CD14-positive monocyte (primary cell): ENCODE data around the gene GSTCD. TPM values are rescaled to one million over a fixed set of nuclear protein-coding genes. Genes with fewer than 3 reads are reported as not detected.

Experiments
- DNase-seq, 3 donors: peaks; one replicate each; pipeline ENCODE4 v3.0.0-alpha.2; 2011 to 2022
- H2AFZ ChIP-seq: 2 replicates; pipeline ENCODE4 v1.6.0; 2012; ENCODE audit warnings: mild to moderate bottlenecking, low read depth, low read length, inconsistent platforms; ENCODE audit not compliant: insufficient read depth, poor library complexity, severe bottlenecking
- H3K27ac ChIP-seq, 2 donors: 1 replicate in 1 of 2; 2 replicates in 1 of 2; pipeline ENCODE4 v1.5.1; 2012 to 2013; ENCODE audit warnings: low read length in 2 of 2, control low read depth in 1 of 2, inconsistent platforms in 1 of 2, low read depth in 1 of 2, mild to moderate bottlenecking in 1 of 2
- H3K27me3 ChIP-seq, 2 donors: one replicate each; pipeline versions ENCODE4 v1.6.0 to v1.6.1; 2011 to 2013; ENCODE audit warnings: low read length in 2 of 2; ENCODE audit not compliant: control insufficient read depth in 2 of 2, insufficient read depth in 2 of 2
- H3K36me3 ChIP-seq, 2 donors: replicated peaks in 1 of 2; 1 replicate in 1 of 2; 2 replicates in 1 of 2; pipeline versions ENCODE4 v1.5.1 to v1.6.1; 2012 to 2013; ENCODE audit warnings: low read length in 2 of 2, control low read depth in 1 of 2, inconsistent platforms in 1 of 2, mild to moderate bottlenecking in 1 of 2; ENCODE audit not compliant: insufficient read depth in 2 of 2, control insufficient read depth in 1 of 2
- H3K4me1 ChIP-seq, 2 donors: 1 replicate in 1 of 2; 2 replicates in 1 of 2; pipeline versions ENCODE4 v1.5.1 to v1.6.1; 2012 to 2013; ENCODE audit warnings: low read length in 2 of 2, control low read depth in 1 of 2, inconsistent platforms in 1 of 2, mild to moderate bottlenecking in 1 of 2, moderate library complexity in 1 of 2; ENCODE audit not compliant: insufficient read depth in 2 of 2, control insufficient read depth in 1 of 2
- H3K4me2 ChIP-seq: replicated peaks from 2 replicates; pipeline ENCODE3; 2012; ENCODE audit warnings: low read length, moderate library complexity, mild to moderate bottlenecking; ENCODE audit not compliant: poor library complexity, severe bottlenecking; ENCODE audit errors: extremely low read depth
- H3K4me3 ChIP-seq, 3 experiments: fragments of 200-600 bp in 1 of 3; sonication (generic) in 1 of 3; replicated peaks in 1 of 3; 1 replicate in 2 of 3; 2 replicates in 1 of 3; pipeline ENCODE4 v1.5.1; 2011 to 2013; ENCODE audit warnings: low read length in 3 of 3, mild to moderate bottlenecking in 3 of 3, control low read depth in 2 of 3, low read depth in 2 of 3, inconsistent platforms in 1 of 3, moderate library complexity in 1 of 3
- H3K79me2 ChIP-seq: 2 replicates; pipeline ENCODE4 v1.6.0; 2012; ENCODE audit warnings: mild to moderate bottlenecking, control low read depth, inconsistent platforms, low read length, moderate library complexity; ENCODE audit not compliant: insufficient read depth
- H3K9ac ChIP-seq: 2 replicates; pipeline ENCODE4 v1.6.0; 2017; ENCODE audit warnings: low read length, mild to moderate bottlenecking; ENCODE audit not compliant: insufficient read depth, poor library complexity, severe bottlenecking
- H3K9me3 ChIP-seq, 2 donors: replicated peaks in 1 of 2; 1 replicate in 1 of 2; 2 replicates in 1 of 2; pipeline versions ENCODE4 v1.5.1 to v1.6.1; 2012 to 2013; ENCODE audit warnings: low read length in 2 of 2, control low read depth in 1 of 2; ENCODE audit not compliant: control insufficient read depth in 1 of 2, insufficient read depth in 1 of 2
- H4K20me1 ChIP-seq: 2 replicates; pipeline ENCODE4 v1.6.0; 2012; ENCODE audit warnings: mild to moderate bottlenecking, low read length, control low read depth, moderate library complexity; ENCODE audit not compliant: insufficient read depth
- H3K27ac Mint-ChIP-seq, 7 donors: one replicate each; pipeline ENCODE4 v1.8.0; 2020; ENCODE audit warnings: mild to moderate bottlenecking in 7 of 7, mixed read lengths in 7 of 7, moderate library complexity in 6 of 7, inconsistent platforms in 2 of 7
- H3K27me3 Mint-ChIP-seq, 3 donors: one replicate each; pipeline ENCODE4 v1.8.0; 2021 to 2022; ENCODE audit warnings: low read depth in 3 of 3, mild to moderate bottlenecking in 3 of 3, mixed read lengths in 3 of 3, moderate library complexity in 3 of 3, inconsistent platforms in 1 of 3
- H3K36me3 Mint-ChIP-seq, 2 donors: one replicate each; pipeline ENCODE4 v1.8.0; 2020; ENCODE audit warnings: mixed read lengths in 2 of 2, inconsistent platforms in 1 of 2, mild to moderate bottlenecking in 1 of 2
- H3K4me1 Mint-ChIP-seq: one replicate; pipeline ENCODE4 v1.8.0; 2020; ENCODE audit warnings: mild to moderate bottlenecking, mixed read lengths
- H3K4me3 Mint-ChIP-seq, 2 donors: one replicate each; pipeline ENCODE4 v1.8.0; 2020; ENCODE audit warnings: mild to moderate bottlenecking in 2 of 2, mixed read lengths in 2 of 2, moderate library complexity in 1 of 2
- H3K9me3 Mint-ChIP-seq, 7 donors: one replicate each; pipeline ENCODE4 v1.8.0; 2020 to 2022; ENCODE audit warnings: mixed read lengths in 7 of 7, mild to moderate bottlenecking in 6 of 7, moderate library complexity in 6 of 7, inconsistent platforms in 2 of 7
- CTCF ChIP-seq: fragments of 200-600 bp; IDR thresholded peaks from one replicate; pipeline ENCODE4 v1.8.0; 2022; ENCODE audit warnings: antibody characterized with exemption, mild to moderate bottlenecking
- WGBS: methylation state at CpG from one replicate; pipeline ENCODE4 v1.1.5; 2013; ENCODE audit warnings: missing lambda C conversion rate; ENCODE audit not compliant: insufficient coverage; 5-methylcytosine and 5-hydroxymethylcytosine counted together
- intact Hi-C, 2 donors: fragments of 100-400 bp; cut with micrococcal nuclease; formaldehyde crosslinking; loops; one replicate each; pipeline versions ENCODE4 v1.15.0 to v1.15.1; 2023
- polyA plus RNA-seq, 3 donors: library from polyadenylated mRNA; depleted of rRNA in 1 of 3; unstranded in 2 of 3; stranded (reverse) in 1 of 3; fragments of 300-500 nt in 2 of 3; fragments of >200 nt in 1 of 3; fragmentation: Illumina TruSeq in 2 of 3; gene quantifications; 1 replicate in 2 of 3; 2 replicates in 1 of 3; pipeline ENCODE4 v1.2.3, GENCODE V29; 2012 to 2021

The GSTCD gene
- polyA plus RNA-seq, 3 donors, result 0.93 to 1.5 (median 1.2) TPM

GRCh38 chr4:105679186-105679585 is 29.4 kb upstream of the GSTCD start:
- Histone ChIP-seq H3K9me3 (no peaks in the 10 kb centered on the region), H3K27me3 (no peaks in the 10 kb centered on the region), H3K36me3 (peaks cover 22 to 30% of the 10 kb centered on the region in 2 donors), H3K79me2 (no peaks in the 10 kb centered on the region), H3K4me1 (no peaks in the 10 kb centered on the region), H4K20me1 (no peaks in the 10 kb centered on the region), H3K27ac (no peak overlapping the region), H3K9ac (no peak overlapping the region), H3K4me3 (no peak overlapping the region), H2AFZ (no peak overlapping the region), H3K4me2 (no peak overlapping the region)
- WGBS, result 100% methylated on average over 1 of the region's 2 CpGs
- TF ChIP-seq CTCF, result no peak
- Mint-ChIP-seq H3K9me3 (peaks cover 0 to 4% (median 0%) of the 10 kb centered on the region in 7 donors), H3K4me3 (no peak overlapping the region), H3K36me3 (peaks cover 18 to 23% of the 10 kb centered on the region in 2 donors), H3K27me3 (no peaks in the 10 kb centered on the region), H3K4me1 (no peaks in the 10 kb centered on the region), H3K27ac (no peak overlapping the region)
- intact Hi-C loops, result no loop called here
- DNase-seq, result no peak

- H3K4me2 ChIP-seq, result no peak overlapping the region
- H3K36me3 Mint-ChIP-seq, result peaks cover 38 to 43% of the 10 kb centered on the region in 2 donors
- H3K27me3 Mint-ChIP-seq, result no peaks in the 10 kb centered on the region
- no peaks in the 10 kb centered on the region for H3K9me3 Mint-ChIP-seq
- H3K4me1 ChIP-seq, result no peaks in the 10 kb centered on the region
- H4K20me1 ChIP-seq, result no peaks in the 10 kb centered on the region
- no peak overlapping the region for H2AFZ ChIP-seq
- no peak for TF ChIP-seq CTCF
- H3K36me3 ChIP-seq, result peaks cover 54 to 64% of the 10 kb centered on the region in 2 donors
- H3K9ac ChIP-seq, result no peak overlapping the region
- H3K9me3 ChIP-seq, result no peaks in the 10 kb centered on the region
- no peak overlapping the region for H3K4me3 Mint-ChIP-seq
- H3K27ac Mint-ChIP-seq, result no peak overlapping the region
- no peak for DNase-seq
- no peaks in the 10 kb centered on the region for H3K4me1 Mint-ChIP-seq
- WGBS, result 100% methylated on average over 1 of the region's 4 CpGs
- H3K4me3 ChIP-seq, result no peak overlapping the region
- H3K27ac ChIP-seq, result no peak overlapping the region
- H3K27me3 ChIP-seq, result no peaks in the 10 kb centered on the region
- intact Hi-C loops, result no loop called here
- no peaks in the 10 kb centered on the region for H3K79me2 ChIP-seq
Observed at GRCh38 chr4:105683038-105683437, 25.5 kb upstream of the GSTCD start.
